ENCODE data around the gene STXBP2. TPM values are rescaled to one million over a fixed set of nuclear protein-coding genes. Genes with fewer than 3 reads are reported as not detected.

The STXBP2 gene
- total RNA-seq (2014; rRNA removed; shearing (Covaris generic); ENCODE audit: low replicate concordance), result 7.1 and 14.5 TPM in 2 replicates

DNA sequence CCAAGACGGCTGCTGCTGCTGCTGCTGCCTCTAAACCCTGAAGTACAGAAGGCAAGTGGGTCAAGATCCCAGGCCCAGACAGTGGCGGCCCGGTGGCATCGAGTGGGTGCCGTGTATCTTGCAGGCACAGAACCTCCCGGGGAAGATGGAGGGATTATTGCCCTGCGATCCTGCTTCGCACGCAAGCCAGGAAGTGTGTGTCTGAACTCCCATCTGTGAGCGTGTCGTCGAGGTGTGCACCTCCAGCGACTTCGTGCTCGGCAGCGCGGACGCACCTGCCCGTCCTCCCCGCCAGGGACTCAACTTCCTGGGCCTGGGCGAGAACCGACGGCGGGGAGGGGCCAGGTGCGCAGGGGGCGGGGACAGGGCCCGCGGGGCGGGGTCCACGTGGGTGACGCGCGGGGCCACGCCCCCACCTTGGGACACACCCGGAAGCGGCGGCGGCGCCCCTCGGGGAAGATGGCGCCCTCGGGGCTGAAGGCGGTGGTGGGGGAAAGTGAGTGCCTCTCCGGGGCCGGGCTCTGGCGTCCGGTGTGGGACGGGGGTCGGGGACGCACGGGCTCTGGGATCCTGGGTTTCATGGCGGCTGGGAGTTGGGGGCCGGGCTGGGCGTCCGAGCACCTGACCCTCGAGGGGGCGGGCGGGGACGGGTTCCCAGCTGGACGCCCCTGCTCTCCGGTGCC lies at the start of gene STXBP2:
Gene STXBP2 (plus strand): TSS at position 420 of the 683 bp plus-strand sequence. CDS start 40 bp downstream, at position 460.
- peak; percentile 28 for DNase-seq (ENCODE audit: low read depth)
- in situ Hi-C loops (cut with HindIII; ENCODE audit: low pct_unique_long_range_greater_than_20kb, low sequenced_read_pairs), result no loop called here

DNA sequence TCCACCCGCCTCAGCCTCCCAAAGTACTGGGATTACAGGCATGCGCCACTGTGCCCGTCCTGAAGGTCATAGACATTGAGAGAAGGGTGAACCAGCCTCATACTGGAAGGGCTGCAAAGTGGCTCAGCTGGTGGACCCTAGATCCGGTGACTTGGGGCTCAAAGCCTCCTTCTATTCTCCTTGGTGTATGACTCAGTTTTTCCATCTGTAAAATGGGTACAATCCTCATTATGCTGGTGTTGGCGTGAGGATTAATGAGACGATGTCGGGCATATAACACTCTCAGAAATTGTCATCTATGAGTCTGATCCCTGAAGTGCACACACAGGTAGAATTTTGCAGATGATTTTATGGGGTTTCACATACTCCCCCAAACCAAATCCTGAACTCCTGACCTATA lies 47.1 kb upstream of the STXBP2 start:
- DNase-seq (ENCODE audit: low read depth), result no peak
- in situ Hi-C loops (cut with HindIII; ENCODE audit: low pct_unique_long_range_greater_than_20kb, low sequenced_read_pairs), result no loop called here

DNA sequence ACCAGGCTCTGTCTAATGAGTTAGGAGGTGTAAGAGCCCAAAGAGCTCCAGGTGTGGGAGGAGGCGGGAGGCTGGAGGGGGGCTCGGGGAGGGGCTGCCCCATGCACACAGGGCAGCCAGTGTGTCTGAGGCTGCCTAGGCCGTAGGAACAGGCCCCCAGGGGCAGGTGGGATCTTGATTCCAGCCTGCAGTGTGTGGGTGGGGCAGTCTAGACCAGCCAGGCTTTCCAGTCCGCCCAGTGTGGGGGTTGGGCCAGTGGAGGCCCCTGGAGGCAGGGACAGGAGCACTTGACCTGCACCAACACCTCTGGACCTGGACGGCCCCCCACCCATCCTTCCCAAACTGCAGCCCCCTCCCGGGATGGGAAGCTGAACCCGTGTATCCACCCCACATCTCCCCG lies 46.7 kb upstream of the STXBP2 start:
- DNase-seq (ENCODE audit: low read depth), result no peak
- in situ Hi-C loops (cut with HindIII; ENCODE audit: low pct_unique_long_range_greater_than_20kb, low sequenced_read_pairs), result no loop called here

DNA sequence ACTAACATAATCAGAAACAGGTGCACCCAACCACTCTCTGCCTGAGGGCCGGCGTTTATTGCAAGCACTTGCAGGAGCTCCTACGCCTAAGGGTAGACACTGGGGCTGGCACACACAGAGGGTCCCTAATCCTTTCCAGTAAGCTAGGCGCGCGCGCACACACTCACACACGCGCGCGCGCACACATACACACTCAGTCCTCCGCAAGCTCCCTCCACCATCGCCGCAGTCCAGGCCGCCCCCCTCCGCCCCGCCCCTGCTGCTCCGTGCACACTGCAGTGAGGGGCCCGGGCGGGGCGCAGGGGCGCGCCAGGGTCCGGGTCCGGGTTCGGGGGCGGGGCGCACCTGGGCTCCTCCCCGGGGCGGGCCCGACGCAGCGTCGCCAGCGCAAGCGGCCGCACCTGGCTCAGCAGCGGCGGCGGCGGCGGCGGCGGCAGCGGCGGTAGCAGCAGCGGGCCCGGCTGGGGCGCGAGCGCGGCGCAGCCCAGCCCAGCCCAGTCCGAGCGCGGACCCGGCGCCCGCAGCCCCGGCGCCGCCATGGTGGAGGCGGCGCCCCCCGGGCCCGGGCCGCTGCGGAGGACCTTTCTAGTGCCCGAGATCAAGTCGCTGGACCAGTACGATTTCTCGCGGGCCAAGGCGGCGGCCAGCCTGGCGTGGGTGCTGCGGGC lies 41.3 kb upstream of the STXBP2 start, which contains the start of gene CAMSAP3:
Gene CAMSAP3 (plus strand): TSS at position 398 of the 668 bp plus-strand sequence. CDS start 140 bp downstream, at position 538.
- in situ Hi-C loops (cut with HindIII; ENCODE audit: low pct_unique_long_range_greater_than_20kb, low sequenced_read_pairs), result no loop called here
- DNase-seq (ENCODE audit: low read depth), result peak; percentile 21

DNA sequence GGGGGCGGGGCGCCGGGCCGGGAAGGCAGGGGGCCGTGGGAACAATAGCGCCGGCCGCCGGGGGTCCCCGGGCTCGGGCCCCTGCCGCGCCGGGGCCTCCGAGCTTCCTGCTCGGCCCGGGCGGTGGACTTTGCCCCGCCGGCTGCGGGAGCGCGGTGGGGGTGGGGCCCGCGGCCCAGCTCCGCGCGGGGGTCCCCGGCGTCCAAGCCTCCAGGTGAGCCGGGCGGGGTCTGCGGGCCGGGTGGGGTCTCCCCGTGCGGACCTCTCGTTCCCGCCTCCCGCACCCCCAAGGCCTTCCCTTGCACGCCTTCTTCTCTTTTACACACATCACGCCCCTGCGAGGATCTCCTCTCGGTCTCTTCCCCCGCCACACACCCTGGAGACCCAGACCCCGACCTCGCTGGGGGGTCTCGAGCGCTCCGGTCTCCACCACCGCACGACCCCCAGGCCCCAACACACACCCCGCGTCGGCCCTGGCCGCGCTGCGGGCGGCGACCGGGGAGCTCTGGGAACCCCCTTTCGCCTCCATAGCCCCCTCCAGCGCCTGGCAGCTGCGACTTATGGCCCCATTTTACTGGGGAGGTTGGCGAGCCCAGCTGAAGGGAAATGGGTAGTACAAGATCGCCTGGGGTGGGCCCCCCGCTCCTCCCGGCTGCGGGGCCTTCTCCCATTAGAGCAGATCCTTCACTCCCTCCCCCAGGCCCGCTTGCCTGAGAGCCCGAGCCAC lies 40.5 kb upstream of the STXBP2 start:
- in situ Hi-C loops (cut with HindIII; ENCODE audit: low pct_unique_long_range_greater_than_20kb, low sequenced_read_pairs), result no loop called here
- DNase-seq (ENCODE audit: low read depth), result no peak

DNA sequence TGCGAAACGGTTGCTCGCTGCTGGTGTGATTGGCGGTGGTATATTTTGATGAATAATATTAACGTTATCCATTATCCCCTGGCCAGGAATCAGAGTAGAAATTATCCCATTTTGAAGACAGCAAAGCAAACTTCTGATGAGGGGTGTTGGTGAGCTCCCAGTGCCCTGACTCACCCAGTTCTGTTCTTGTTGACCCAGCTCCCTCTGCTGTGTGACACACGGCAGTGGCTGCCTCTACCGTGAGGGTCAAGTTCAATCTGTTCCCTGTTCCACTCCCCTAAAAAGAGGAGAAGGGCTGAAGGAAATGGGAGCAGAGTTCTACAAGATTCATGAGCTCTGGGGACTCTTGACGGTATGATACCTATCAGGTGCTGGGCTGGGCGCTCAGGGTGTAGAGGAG lies 39.2 kb upstream of the STXBP2 start:
- DNase-seq (ENCODE audit: low read depth), result no peak
- in situ Hi-C loops (cut with HindIII; ENCODE audit: low pct_unique_long_range_greater_than_20kb, low sequenced_read_pairs), result no loop called here

DNA sequence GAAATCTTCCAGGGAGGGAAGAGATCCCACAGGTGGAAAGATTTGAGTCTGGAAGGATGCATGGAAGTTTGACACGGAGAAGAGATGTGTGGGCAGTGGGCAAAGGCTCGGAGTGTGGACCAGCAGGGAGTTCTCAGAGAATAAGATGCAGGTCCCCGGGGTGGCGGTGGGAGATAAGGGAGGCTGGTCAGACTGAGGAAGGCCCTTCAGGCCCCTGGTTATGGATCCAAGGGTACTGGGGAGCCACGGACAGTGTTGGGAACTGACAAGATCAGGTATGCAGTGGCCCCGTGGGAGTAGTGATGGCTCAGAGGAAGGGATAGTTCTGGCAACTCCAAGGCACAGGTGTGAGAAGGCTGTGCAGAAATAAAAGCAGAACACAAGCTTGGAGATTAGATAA lies 38.7 kb upstream of the STXBP2 start:
- in situ Hi-C loops (cut with HindIII; ENCODE audit: low pct_unique_long_range_greater_than_20kb, low sequenced_read_pairs), result no loop called here
- DNase-seq (ENCODE audit: low read depth), result no peak

DNA sequence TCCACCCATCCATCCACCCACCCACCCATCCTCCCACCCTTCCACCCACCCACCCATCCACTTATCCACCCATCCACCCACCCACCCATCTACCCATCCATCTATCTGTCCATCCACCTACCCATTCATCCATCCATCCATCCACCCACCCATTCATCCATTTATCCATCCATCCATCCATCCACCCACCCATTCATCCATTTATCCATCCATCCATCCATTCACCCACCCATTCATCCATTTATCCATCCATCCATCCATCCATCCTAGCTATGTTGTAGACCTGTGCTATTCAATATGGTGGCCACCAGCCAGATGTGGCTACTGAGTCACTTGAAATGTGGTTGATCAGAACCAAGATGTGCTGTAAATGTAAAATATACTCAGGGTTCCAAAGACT lies 36.2 kb upstream of the STXBP2 start:
- DNase-seq (ENCODE audit: low read depth), result no peak
- in situ Hi-C loops (cut with HindIII; ENCODE audit: low pct_unique_long_range_greater_than_20kb, low sequenced_read_pairs), result no loop called here

DNA sequence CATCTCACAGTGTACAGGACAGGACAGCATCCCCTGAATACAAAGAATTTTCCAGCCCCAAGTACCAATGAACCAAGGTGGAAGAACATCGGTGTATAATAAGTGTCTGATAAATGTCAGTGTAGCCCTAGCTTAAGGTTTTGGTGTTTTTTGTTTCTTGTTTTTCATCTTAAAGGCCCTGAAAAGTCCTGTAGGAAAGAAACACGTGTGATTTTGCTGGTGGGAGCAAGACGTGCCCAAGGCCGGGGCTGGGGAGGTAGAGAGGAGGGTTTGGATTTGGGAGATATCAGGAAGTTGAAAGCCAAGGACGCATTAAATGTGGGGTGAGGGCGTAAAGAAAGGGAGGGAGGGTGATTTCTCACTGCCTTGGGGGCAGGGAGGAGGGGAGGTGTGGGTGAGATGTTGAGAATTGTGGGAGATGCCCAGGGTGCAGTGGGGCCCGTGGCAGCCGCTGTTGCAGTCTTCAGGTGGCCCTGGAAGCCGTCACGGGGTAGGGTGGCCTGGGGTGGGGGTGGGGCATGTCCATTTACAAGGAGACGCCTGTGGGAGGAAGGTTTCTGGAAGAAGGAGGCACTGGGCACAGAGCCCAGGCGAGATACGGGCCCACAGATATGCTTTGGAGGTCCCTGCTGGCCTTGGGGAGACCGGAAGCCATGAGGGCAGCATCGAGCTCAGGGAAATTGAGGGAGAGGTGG lies 34.5 kb upstream of the STXBP2 start:
- no peak for DNase-seq (ENCODE audit: low read depth)
- in situ Hi-C loops (cut with HindIII; ENCODE audit: low pct_unique_long_range_greater_than_20kb, low sequenced_read_pairs), result no loop called here

DNA sequence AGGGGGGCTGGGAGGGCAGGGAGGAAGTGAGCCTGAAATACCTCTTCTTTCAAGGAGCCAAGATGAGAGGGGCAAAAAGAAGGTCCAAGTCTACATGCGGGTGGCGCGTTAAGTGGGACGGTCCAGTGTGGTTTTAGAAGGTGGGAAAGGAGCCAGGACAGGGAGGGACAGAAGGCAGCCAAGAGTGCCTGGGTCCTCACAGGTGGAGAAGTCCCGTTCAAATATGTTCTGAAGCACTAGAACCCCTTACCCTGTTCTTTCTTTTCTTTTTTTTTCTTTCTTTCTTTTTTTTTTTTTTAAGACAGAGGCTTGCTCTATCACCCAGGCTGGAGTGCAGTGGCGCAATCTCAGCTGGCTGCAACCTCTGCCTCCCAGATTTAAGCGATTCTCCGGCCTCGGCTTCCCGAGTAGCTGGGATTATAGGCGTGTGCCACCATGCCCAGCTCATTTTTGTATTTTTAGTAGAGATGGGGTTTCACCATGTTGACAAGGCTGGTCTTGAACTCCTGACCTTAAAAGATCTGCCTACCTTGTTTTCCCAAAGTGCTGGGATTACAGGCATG lies 33.9 kb upstream of the STXBP2 start:
- DNase-seq (ENCODE audit: low read depth), result no peak
- in situ Hi-C loops (cut with HindIII; ENCODE audit: low pct_unique_long_range_greater_than_20kb, low sequenced_read_pairs), result no loop called here

DNA sequence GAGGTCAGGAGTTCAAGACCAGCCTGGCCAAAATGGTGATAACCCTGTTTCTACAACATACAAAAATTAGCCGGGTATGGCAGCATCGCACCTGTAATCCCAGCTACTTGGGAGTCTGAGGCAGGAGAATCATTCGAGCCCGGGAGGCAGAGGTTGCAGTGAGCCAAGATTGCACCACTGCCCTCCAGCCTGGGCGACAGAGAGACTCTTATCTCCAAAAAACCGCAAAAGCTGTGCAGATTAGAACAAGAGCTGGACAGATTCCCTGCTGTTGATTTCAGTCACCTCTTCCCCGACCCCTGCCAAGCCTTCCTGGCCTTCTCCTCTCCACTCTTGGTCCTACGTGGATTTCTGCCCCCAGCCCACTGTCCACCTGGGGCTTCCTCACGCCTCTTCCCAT lies 33.0 kb upstream of the STXBP2 start:
- in situ Hi-C loops (cut with HindIII; ENCODE audit: low pct_unique_long_range_greater_than_20kb, low sequenced_read_pairs), result no loop called here
- no peak for DNase-seq (ENCODE audit: low read depth)

DNA sequence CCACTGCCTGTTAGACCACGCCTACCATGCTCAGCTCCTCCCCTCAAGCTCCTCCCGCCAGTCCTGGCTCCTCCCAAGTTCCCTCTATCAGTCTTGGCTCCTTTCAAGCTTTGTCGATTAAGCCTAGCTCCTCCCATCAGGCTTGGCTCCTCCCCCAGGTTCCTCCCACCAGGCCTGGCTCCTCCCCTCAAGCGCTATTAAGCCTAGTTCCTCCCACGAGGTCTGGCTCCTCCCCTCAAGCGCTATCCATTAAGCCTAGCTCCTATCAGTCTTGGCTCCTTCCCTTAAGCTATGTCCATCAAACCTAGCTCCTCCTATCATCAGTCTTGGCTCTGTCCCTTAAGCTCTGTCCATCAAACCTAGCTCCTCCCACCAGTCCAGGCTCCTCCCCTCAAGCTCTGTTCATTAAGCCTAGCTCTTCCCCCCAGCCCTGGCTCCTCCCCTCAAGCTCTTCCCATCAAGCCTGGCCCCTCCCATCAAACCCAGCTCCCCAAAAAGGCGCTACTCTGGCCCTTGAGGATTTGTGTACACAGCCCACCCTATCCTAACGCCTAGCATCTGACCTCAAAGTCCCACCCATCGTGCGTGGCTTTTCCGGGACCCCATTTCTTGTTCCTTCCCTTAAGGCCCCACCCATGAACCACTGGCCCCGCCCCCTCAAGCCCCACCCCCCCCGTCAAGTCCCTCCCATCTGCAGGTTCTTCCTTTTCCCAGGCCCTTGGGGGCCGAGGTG lies 31.3 kb upstream of the STXBP2 start:
- in situ Hi-C loops (cut with HindIII; ENCODE audit: low pct_unique_long_range_greater_than_20kb, low sequenced_read_pairs), result no loop called here
- DNase-seq (ENCODE audit: low read depth), result peak; percentile 69

DNA sequence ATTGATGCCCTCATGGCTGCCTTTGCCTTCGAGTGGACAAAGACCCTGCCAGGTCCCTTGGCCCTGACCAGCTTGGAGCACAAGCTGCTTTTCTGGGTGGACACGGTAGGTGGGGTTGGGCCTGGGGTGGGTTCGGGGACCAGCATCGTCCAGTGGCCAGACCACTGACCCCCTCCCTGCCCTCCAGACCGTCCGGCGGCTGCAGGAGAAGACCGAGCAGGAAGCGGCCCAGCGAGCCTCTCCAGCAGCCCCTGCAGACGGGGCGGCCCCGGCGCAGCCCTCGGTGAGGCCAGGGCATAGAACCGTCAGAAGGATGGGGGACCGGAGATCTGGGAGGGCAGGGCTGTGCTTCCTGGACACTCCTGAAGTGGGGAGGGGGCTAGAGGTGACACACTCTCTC lies 30.6 kb upstream of the STXBP2 start:
- in situ Hi-C loops (cut with HindIII; ENCODE audit: low pct_unique_long_range_greater_than_20kb, low sequenced_read_pairs), result no loop called here
- DNase-seq (ENCODE audit: low read depth), result no peak

DNA sequence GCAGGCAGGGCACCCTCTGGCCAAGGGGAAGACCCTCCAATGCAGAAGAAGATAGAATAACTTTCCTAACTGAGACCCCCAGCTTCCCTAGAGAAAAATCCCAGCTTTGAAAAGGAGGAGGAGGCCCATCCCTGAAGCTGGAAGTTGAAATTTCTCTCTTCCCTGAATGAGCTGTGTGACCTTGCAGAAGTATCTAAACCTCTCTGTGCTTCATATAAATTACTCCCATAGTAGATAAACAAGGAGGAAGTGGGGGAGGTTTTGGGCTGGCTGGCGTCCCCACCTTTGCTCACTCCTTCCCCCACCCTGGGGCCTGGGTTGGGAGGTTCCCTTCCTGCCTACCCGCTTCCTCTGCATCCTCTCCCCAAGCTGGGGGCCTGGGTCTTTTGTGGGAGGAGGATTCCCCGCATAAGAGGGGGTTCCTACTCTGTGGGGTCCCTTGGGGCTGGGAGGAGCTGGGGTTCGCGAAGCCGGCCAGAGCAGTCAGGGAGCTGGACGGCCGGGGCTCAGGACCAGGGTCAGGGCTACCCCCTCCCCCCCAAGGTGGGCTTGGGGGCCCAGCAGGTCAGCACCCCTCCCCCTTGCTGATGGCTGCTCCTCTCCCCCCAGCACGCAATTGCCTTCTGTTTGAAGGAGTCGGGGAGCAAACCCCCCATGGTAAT lies 29.6 kb upstream of the STXBP2 start:
- no peak for DNase-seq (ENCODE audit: low read depth)
- in situ Hi-C loops (cut with HindIII; ENCODE audit: low pct_unique_long_range_greater_than_20kb, low sequenced_read_pairs), result no loop called here

DNA sequence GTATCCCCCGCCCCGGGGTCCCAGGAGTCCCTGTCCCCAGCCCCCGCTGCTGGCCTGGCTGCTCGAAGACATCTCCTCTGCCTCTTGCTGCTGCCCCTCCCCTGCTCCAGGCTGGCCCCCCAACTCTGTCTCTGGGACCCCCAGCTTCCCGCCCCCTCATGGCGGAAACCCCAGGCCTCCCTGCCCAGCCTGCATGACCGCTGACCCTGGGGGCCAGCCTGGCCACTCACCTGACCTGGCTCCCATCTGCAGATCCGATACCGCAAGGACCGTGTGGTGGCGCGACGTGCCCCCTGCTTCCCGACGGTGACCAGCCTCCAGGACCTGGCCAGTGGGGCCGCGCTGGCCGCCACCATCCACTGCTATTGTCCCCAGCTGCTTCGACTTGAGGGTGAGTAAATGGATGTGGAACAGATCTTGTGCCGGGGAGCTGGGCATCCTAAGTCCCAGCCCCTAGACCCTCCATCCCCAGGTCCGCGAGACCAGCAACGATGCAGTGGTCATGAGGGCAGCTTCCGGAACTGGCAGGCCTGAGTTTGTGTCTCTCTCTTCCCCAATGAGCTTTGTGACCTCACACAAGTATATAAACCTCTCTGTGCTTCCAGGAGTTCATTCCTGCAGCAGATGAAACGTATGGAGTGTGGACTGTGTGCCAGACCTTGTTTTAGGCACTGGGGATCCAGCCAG lies 28.9 kb upstream of the STXBP2 start:
- in situ Hi-C loops (cut with HindIII; ENCODE audit: low pct_unique_long_range_greater_than_20kb, low sequenced_read_pairs), result no loop called here
- no peak for DNase-seq (ENCODE audit: low read depth)

DNA sequence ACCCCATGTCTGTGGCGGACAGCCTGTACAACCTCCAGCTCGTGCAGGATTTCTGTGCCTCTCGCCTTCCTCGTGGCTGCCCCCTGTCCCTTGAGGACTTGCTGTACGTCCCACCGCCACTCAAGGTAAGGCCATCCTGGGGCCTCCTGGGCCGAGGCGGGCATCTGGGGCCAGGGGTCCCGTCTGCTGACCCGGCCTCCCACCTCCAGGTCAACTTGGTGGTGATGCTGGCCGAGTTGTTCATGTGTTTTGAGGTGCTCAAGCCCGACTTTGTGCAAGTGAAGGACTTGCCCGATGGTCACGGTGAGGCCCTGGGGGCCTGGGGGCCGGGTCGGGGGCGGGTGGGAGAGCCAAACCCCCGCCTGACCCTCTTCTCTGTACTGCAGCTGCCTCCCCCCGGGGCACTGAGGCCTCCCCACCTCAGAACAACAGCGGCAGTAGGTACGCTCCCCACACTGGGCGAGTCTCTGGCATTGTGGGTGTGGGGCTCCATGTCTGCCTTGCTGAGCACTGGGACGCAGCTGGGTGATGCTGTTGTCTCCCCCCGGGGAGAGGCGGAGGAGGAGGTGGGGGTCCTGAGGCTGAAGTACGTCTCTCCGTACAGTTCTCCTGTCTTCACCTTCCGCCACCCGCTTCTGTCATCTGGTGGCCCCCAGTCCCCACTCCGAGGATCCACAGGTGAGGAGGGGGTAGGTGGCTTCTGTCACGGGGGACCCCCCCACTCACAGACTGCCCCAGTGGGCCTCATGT lies 26.2 kb upstream of the STXBP2 start:
- in situ Hi-C loops (cut with HindIII; ENCODE audit: low pct_unique_long_range_greater_than_20kb, low sequenced_read_pairs), result no loop called here
- no peak for DNase-seq (ENCODE audit: low read depth)

Data from Caki2 (cell line).